GM15510 (cell line): ENCODE data around the gene MISP3.

Experiments used
- POLR2A ChIP-seq: IDR thresholded peaks from 3 replicates; pipeline ENCODE4 v1.6.1; 2011; ENCODE audit warnings: borderline replicate concordance; ENCODE audit not compliant: insufficient read length; ENCODE audit errors: extremely low read depth

Gene MISP3

DNA sequence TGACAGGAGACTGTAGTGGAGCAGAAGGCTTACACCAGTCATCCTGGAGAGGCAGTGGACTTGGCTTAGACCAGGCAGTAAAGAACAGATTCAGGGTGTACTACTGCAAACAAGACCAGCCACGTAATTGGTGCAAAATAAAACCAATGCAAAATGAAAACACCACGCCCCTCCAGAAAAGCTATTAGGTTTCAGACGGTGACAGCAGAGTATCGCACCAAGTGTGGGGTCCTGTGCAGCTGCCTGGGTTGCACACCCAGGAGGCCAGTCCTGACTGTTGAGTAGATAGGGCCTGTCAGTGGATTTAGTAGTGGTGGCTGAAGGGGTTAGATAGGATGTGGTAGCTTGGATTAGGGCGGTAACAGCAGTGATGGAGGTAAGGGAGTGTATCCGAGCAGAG lies 50.3 kb downstream of the MISP3 start:
- no peak for TF ChIP-seq POLR2A
